Measurements from ENCODE around the gene RELT. TPM values are rescaled to one million over a fixed set of nuclear protein-coding genes. Genes with fewer than 3 reads are reported as not detected.
A peak's percentile ranks its signal among the peaks of the same experiment; 100 is the strongest.

RELT gene
- total RNA-seq, 2 experiments from 2014 or later, result 26.6 to 29.6 TPM

DNA sequence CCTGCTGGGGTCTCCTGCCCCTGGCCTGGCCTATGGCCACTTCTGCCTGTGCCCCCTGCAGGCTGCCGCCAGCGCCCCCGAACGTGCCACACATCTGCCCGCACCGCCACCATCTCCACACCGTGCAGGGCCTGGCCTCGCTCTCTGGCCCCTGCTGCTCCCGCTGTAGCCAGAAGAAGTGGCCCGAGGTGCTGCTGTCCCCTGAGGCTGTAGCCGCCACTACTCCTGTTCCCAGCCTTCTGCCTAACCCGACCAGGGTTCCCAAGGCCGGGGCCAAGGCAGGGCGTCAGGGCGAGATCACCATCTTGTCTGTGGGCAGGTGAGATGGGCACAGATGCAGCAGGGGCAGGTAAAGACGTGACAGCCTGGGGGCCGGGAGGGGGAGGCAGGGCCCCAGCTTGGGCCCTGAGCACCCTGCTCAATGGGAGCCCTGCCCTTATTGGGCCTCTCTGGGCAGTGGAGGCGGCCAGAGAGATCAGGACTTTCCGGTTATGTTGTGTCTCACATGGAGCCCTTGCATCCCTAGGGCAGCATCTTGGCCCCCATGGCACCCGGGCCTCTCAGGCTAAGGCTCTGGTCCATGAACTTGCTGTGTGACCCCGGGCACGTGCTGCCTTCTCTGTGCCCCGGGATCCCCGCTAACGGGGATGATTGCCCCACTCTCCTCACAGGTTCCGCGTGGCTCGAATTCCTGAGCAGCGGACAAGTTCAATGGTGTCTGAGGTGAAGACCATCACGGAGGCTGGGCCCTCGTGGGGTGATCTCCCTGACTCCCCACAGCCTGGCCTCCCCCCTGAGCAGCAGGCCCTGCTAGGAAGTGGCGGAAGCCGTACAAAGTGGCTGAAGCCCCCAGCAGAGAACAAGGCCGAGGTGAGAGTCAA, 18.5 kb downstream of the RELT start:
- POLR2A ChIA-PET, result interaction anchor here (1.2 kb wide), 1 partner anchor 12 kb away, joined by 4 read pairs; no protein-coding TSS in a partner anchor
- TF ChIP-seq, protein P1, sequence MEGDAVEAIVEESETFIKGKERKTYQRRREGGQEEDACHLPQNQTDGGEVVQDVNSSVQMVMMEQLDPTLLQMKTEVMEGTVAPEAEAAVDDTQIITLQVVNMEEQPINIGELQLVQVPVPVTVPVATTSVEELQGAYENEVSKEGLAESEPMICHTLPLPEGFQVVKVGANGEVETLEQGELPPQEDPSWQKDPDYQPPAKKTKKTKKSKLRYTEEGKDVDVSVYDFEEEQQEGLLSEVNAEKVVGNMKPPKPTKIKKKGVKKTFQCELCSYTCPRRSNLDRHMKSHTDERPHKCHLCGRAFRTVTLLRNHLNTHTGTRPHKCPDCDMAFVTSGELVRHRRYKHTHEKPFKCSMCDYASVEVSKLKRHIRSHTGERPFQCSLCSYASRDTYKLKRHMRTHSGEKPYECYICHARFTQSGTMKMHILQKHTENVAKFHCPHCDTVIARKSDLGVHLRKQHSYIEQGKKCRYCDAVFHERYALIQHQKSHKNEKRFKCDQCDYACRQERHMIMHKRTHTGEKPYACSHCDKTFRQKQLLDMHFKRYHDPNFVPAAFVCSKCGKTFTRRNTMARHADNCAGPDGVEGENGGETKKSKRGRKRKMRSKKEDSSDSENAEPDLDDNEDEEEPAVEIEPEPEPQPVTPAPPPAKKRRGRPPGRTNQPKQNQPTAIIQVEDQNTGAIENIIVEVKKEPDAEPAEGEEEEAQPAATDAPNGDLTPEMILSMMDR (IDR thresholded peaks at IDR 0.05), result no peak
- no peaks in the 10 kb centered on the region for H3K9me3 Mint-ChIP-seq
- DNase-seq, result no peak
- CTCF ChIA-PET, result interaction anchor here (1.0 to 9.9 kb wide), 8 partner anchors 10 to 266 kb away, joined by 4 to 133 read pairs (median 7); no protein-coding TSS in a partner anchor
- ATAC-seq, result no peak
- H3K4me3 Mint-ChIP-seq, result no peak overlapping the region
- no peaks in the 10 kb centered on the region for H3K27me3 Mint-ChIP-seq
- no peak overlapping the region for H3K27ac Mint-ChIP-seq
- intact Hi-C loops (cut with micrococcal nuclease), result loop anchor here (5.0 kb wide), 1 partner anchor 42 kb away; no protein-coding TSS in a partner anchor
- peaks cover 2% of the 10 kb centered on the region for H3K4me1 Mint-ChIP-seq (ENCODE audit: low read depth)
- peaks cover 18% of the 10 kb centered on the region for H3K36me3 Mint-ChIP-seq (ENCODE audit: low read depth)

DNA sequence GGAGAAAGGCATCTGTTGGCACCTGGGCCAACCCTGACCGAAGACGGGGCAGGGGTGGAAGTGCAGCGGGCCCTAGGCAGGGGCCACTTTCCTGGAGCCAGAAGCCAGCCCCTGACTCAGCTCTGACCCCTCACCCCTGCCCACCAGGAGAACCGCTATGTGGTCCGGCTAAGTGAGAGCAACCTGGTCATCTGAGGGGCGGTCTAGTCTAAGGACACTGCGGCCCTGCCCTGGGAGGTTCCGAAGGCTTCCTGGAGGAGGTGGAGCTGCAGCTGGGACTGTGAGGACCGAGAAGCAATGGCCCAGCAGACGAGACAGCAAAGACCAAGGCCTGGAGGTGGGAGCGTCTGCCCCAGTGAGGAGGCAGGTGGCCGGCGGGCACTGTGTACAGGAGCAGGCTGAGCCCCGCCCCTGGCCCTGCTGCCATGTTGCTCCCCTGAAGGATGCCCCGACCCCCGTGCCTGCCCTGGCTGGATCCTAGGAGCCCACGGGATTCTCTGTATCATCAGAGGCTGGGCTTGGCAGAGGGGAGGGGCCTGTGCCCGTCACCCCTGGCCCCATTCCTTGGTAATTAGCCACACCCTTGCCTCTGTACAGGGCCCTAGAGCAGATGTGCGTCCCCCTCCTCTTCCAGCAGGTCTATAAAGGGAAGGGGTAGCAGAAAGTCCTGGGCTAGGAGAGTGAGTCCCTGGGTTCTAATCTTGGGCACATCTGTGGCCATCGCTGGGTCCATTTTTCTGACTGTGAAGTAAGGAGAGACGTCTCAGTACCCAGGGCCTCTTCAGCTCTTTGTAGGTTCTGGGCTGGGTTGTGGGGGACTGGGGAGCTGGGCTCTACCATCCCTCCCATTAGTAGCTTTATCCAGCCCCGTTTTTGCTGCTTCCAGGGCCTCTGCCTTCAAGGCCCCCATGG, 19.4 kb downstream of the RELT start:
- no peaks in the 10 kb centered on the region for H3K4me1 Mint-ChIP-seq (ENCODE audit: low read depth)
- ATAC-seq (no peak), DNase-seq (no peak)
- ChIA-PET CTCF (interaction anchor here (1.6 to 9.9 kb wide), 3 partner anchors 35 to 264 kb away, joined by 6 to 133 read pairs (median 6); no protein-coding TSS in a partner anchor), POLR2A (interaction anchor here (1.0 kb wide), 1 partner anchor 18 kb away, joined by 3 read pairs; no protein-coding TSS in a partner anchor)
- H3K4me3 Mint-ChIP-seq, result no peak overlapping the region
- peaks cover 17% of the 10 kb centered on the region for H3K36me3 Mint-ChIP-seq (ENCODE audit: low read depth)
- TF ChIP-seq, protein P1 (IDR thresholded peaks at IDR 0.05), result no peak
- no peaks in the 10 kb centered on the region for H3K9me3 Mint-ChIP-seq
- H3K27me3 Mint-ChIP-seq, result no peaks in the 10 kb centered on the region
- H3K27ac Mint-ChIP-seq, result no peak overlapping the region
- intact Hi-C loops (cut with micrococcal nuclease), result no loop called here

GRCh38 chr11:73396251-73396930, 20.2 kb downstream of the RELT start:
- CTCF ChIA-PET, result interaction anchor here (1.6 to 9.9 kb wide), 3 partner anchors 36 to 264 kb away, joined by 6 to 133 read pairs (median 6); no protein-coding TSS in a partner anchor
- Mint-ChIP-seq H3K27me3 (no peaks in the 10 kb centered on the region), H3K9me3 (no peaks in the 10 kb centered on the region), H3K4me3 (no peak overlapping the region), H3K4me1 (ENCODE audit: low read depth) (no peaks in the 10 kb centered on the region), H3K36me3 (ENCODE audit: low read depth) (peaks cover 17% of the 10 kb centered on the region), H3K27ac (peak overlapping the region; percentile 22)
- TF ChIP-seq, protein P1 (IDR thresholded peaks at IDR 0.05), result no peak
- ATAC-seq (no peak), DNase-seq (no peak)
- intact Hi-C loops (cut with micrococcal nuclease), result no loop called here
- POLR2A ChIA-PET, result interaction anchor here (1.0 to 1.3 kb wide), 2 partner anchors 13 to 19 kb away, joined by 3 to 4 read pairs; no protein-coding TSS in a partner anchor

- POLR2A ChIA-PET, result interaction anchor here (1.3 kb wide), 1 partner anchor 14 kb away, joined by 4 read pairs; no protein-coding TSS in a partner anchor
- H3K27ac Mint-ChIP-seq, result no peak overlapping the region
- intact Hi-C loops (cut with micrococcal nuclease), result no loop called here
- H3K36me3 Mint-ChIP-seq (ENCODE audit: low read depth), result peaks cover 17% of the 10 kb centered on the region
- H3K4me3 Mint-ChIP-seq, result no peak overlapping the region
- no peaks in the 10 kb centered on the region for H3K4me1 Mint-ChIP-seq (ENCODE audit: low read depth)
- DNase-seq (no peak), ATAC-seq (no peak)
- CTCF ChIA-PET, result interaction anchor here (1.6 to 9.9 kb wide), 3 partner anchors 37 to 263 kb away, joined by 6 to 133 read pairs (median 6); no protein-coding TSS in a partner anchor
- H3K9me3 Mint-ChIP-seq, result no peaks in the 10 kb centered on the region
- no peaks in the 10 kb centered on the region for H3K27me3 Mint-ChIP-seq
- TF ChIP-seq, protein P1 (IDR thresholded peaks at IDR 0.05), result no peak
Measured at GRCh38 chr11:73396985-73397384, 20.8 kb downstream of the RELT start.

All from activated CD8-positive, alpha-beta T cell treated with anti-CD3 and anti-CD28 coated beads for 36 hours (primary cell).